K562 (cell line): ENCODE data around the gene CHST7. TPM values are rescaled to one million over a fixed set of nuclear protein-coding genes. Genes with fewer than 3 reads are reported as not detected.
A peak's percentile ranks its signal among the peaks of the same experiment; 100 is the strongest.

Experiments used
- CBX3 ChIP-seq, 2 experiments: IDR thresholded peaks; 1 replicate in 1 of 2; 2 replicates in 1 of 2; pipeline ENCODE4 v1.6.1; 2012; ENCODE audit warnings: inconsistent platforms in 2 of 2, low read length in 2 of 2, borderline replicate concordance in 1 of 2, control low read depth in 1 of 2
- DPF2 ChIP-seq: fragments of 450-650 bp; IDR thresholded peaks from 2 replicates; pipeline ENCODE4 v1.6.1; 2016
- EP400 ChIP-seq: fragments of 450-650 bp; IDR thresholded peaks from 2 replicates; pipeline ENCODE4 v1.6.1; 2017; ENCODE audit warnings: antibody characterized with exemption, mild to moderate bottlenecking, moderate library complexity
- FOXA1 ChIP-seq: fragments of 450-650 bp; IDR thresholded peaks from 2 replicates; pipeline ENCODE4 v1.6.1; 2016; ENCODE audit warnings: mild to moderate bottlenecking, borderline replicate concordance
- HDAC6 ChIP-seq: IDR thresholded peaks from 2 replicates; pipeline ENCODE4 v1.6.1; 2012; ENCODE audit warnings: low read depth, mild to moderate bottlenecking, control low read depth, inconsistent platforms, low read length, moderate library complexity
- HOXB6 ChIP-seq: fragments of 250-450 bp; sonication (Bioruptor Pico); IDR thresholded peaks from 2 replicates; pipeline ENCODE4 v1.5.1; 2022; ENCODE audit warnings: mild to moderate bottlenecking, borderline replicate concordance
- KHSRP ChIP-seq: fragments of 450-650 bp; IDR thresholded peaks from 2 replicates; pipeline ENCODE4 v1.6.1; 2017
- KLF6 ChIP-seq: fragments of 250-450 bp; sonication (Bioruptor Pico); IDR thresholded peaks from 2 replicates; pipeline ENCODE4 v1.4.0; 2020; ENCODE audit warnings: mild to moderate bottlenecking, moderate library complexity, borderline replicate concordance
- LCOR ChIP-seq: sonication (generic); formaldehyde crosslinking; IDR thresholded peaks from 2 replicates; pipeline ENCODE4 v1.8.0; 2022; ENCODE audit warnings: mild to moderate bottlenecking, missing genetic modification reagents
- MECOM ChIP-seq: fragments of 250-450 bp; sonication (Bioruptor Pico); IDR thresholded peaks from 2 replicates; pipeline ENCODE4 v1.8.0; 2022; ENCODE audit warnings: inconsistent platforms
- NBN ChIP-seq: fragments of 450-650 bp; IDR thresholded peaks from 2 replicates; pipeline ENCODE4 v1.6.1; 2016; ENCODE audit warnings: low read depth, mild to moderate bottlenecking
- PHB2 ChIP-seq: fragments of 450-650 bp; IDR thresholded peaks from 2 replicates; pipeline ENCODE4 v1.6.1; 2017; ENCODE audit warnings: low read depth
- POLR2A ChIP-seq: fragments of 450-650 bp; conservative IDR thresholded peaks from 2 replicates; pipeline ENCODE4 v1.6.1; 2016
- RBM15 ChIP-seq: fragments of 200-400 bp; formaldehyde crosslinking; IDR thresholded peaks from 2 replicates; pipeline ENCODE4 v1.6.1; 2018; ENCODE audit warnings: mild to moderate bottlenecking, low read length, moderate library complexity; ENCODE audit not compliant: insufficient read depth
- TOE1 ChIP-seq, 2 experiments: fragments of 450-650 bp in 1 of 2; sonication (generic) in 1 of 2; formaldehyde crosslinking in 1 of 2; IDR thresholded peaks; 2 replicates each; pipeline versions ENCODE4 v1.7.1 to v1.8.0; 2016 to 2022; ENCODE audit warnings: borderline replicate concordance in 2 of 2, mild to moderate bottlenecking in 2 of 2, antibody characterized with exemption in 1 of 2, inconsistent platforms in 1 of 2, low read depth in 1 of 2, missing genetic modification reagents in 1 of 2, moderate library complexity in 1 of 2
- WHSC1 ChIP-seq: IDR thresholded peaks from one replicate; pipeline ENCODE4 v1.6.1; 2012; ENCODE audit warnings: low read length, control low read depth, inconsistent platforms
- ZFP1 ChIP-seq: fragments of 450-650 bp; formaldehyde crosslinking; IDR thresholded peaks from 2 replicates; pipeline ENCODE4 v1.4.0; 2020; ENCODE audit warnings: mild to moderate bottlenecking, mixed read lengths
- ZNF324 ChIP-seq: fragments of 250-450 bp; sonication (Bioruptor Pico); IDR thresholded peaks from 2 replicates; pipeline ENCODE4 v1.4.0; 2020; ENCODE audit warnings: mild to moderate bottlenecking
- ZNF639 ChIP-seq, 2 experiments: fragments of 200-800 bp in 1 of 2; sonication (Bioruptor generic) in 1 of 2; sonication (generic) in 1 of 2; formaldehyde crosslinking in 1 of 2; IDR thresholded peaks in 1 of 2; conservative IDR thresholded peaks in 1 of 2; 2 replicates each; pipeline versions ENCODE4 v1.5.0 to v1.6.1; 2016 to 2020; ENCODE audit warnings: missing compliant biosample characterization in 1 of 2, missing genetic modification characterization in 1 of 2, missing genetic modification reagents in 1 of 2
- ZSCAN32 ChIP-seq: fragments of 450-650 bp; formaldehyde crosslinking; IDR thresholded peaks from 2 replicates; pipeline ENCODE4 v1.4.0; 2020; ENCODE audit warnings: mild to moderate bottlenecking, moderate library complexity
- polyA plus RNA-seq, 8 experiments: library from polyadenylated mRNA; depleted of rRNA in 4 of 8; stranded (reverse) in 5 of 8; unstranded in 3 of 8; fragments of >200 nt; fragmentation: Nextera tagmentation in 2 of 8; fragmentation: Illumina TruSeq in 1 of 8; extraction: Ambion mirVana in 2 of 8; extraction: Trizol in 1 of 8; gene quantifications; 2 replicates each; pipeline versions ENCODE4 v1.2.1 to v1.2.3, GENCODE V29; 2011 to 2014; ENCODE audit warnings: inconsistent platforms in 1 of 8, missing spikeins in 1 of 8
- total RNA-seq, 7 experiments: library from RNA; depleted of rRNA in 6 of 7; stranded (reverse); fragments of >200 nt in 6 of 7; fragmentation: Illumina TruSeq in 2 of 7; extraction: Trizol in 2 of 7; gene quantifications; 2 replicates each; pipeline versions ENCODE4 v1.2.1 to v1.2.3, GENCODE V29; 2011 to 2021; ENCODE audit warnings: low replicate concordance in 1 of 7
- TF ChIP-seq, protein P1 (sequence below): fragments of 250-450 bp; sonication (Bioruptor Pico); IDR thresholded peaks from 2 replicates; pipeline ENCODE4 v1.4.0; 2020; ENCODE audit warnings: mild to moderate bottlenecking, moderate library complexity
- TF ChIP-seq, protein P2 (sequence below): fragments of 450-650 bp; formaldehyde crosslinking; IDR thresholded peaks from 2 replicates; pipeline ENCODE4 v1.4.0; 2020; ENCODE audit warnings: mild to moderate bottlenecking, moderate library complexity
- TF ChIP-seq, protein P3 (sequence below), 2 experiments: fragments of 250-450 bp in 1 of 2; fragments of 450-650 bp in 1 of 2; sonication (Bioruptor Pico) in 1 of 2; IDR thresholded peaks; 2 replicates each; pipeline versions ENCODE4 v1.6.1 to v1.8.0; 2016 to 2021; ENCODE audit warnings: mild to moderate bottlenecking in 2 of 2, moderate library complexity in 2 of 2, missing compliant biosample characterization in 1 of 2, missing genetic modification characterization in 1 of 2

Gene CHST7
- total and polyA plus RNA-seq, 9 of the 15 experiments (the other 6 are each of a cell fraction or from before 2014, with no cell fraction given), result 0.04 to 0.41 (median 0.09) TPM; not detected in 2

DNA sequence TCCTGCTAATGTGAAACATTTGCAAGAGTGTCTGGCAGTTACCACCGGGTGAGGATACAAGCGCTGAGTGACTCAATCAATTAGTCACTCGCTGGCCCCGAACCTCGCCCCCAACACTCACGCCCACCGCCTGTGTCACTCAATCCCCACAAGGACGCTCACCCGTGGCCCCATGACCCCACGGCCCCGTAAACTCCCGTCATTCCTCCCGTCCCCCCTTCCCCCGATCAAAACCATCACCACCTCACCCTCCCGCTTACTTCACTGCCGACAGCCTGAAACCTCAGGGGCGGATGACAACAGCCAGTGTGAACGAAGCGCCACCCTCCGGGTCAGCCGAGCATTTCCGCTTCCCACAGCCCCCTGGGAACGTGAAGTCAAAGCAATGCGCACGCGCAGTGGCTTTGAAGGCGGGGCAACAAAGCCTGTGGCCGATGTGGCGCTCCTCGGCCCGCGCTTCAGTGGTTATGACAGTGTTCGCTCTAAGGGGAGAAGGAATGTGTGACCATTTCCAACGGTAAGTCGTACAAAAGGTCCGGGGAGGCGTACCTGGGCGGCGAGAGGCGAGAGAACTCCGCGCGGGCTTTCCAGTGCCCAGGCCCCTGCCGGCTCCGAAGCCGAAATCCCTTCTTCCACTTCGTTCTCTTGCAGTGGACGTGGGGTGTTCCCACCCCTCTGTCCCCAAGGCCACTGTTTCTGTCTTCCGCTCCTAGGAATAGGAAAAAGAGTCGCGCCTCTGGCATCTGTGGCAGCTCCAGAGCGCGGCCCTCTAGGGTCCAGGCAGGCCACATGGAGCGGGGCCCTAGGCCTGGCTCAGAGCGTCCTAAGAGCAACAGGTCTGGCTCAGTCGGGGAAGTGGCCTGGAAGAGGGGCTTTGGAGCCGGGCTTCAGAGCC lies 28.2 kb upstream of the CHST7 start, which contains the start of gene ZNF674 (continued):
- TF ChIP-seq, protein P1, sequence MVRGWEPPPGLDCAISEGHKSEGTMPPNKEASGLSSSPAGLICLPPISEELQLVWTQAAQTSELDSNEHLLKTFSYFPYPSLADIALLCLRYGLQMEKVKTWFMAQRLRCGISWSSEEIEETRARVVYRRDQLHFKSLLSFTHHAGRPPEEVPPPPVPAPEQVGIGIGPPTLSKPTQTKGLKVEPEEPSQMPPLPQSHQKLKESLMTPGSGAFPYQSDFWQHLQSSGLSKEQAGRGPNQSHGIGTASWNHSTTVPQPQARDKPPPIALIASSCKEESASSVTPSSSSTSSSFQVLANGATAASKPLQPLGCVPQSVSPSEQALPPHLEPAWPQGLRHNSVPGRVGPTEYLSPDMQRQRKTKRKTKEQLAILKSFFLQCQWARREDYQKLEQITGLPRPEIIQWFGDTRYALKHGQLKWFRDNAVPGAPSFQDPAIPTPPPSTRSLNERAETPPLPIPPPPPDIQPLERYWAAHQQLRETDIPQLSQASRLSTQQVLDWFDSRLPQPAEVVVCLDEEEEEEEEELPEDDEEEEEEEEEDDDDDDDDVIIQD (CRISPR knock-in tag), result no peak
- peak; percentile 70 for TF ChIP-seq TOE1 (IDR thresholded peaks at IDR 0.05; ENCODE audit: borderline replicate concordance)
- TF ChIP-seq TOE1 (CRISPR knock-in tag; IDR thresholded peaks at IDR 0.05; ENCODE audit: borderline replicate concordance, low read depth), result no peak
- TF ChIP-seq PHB2, result no peak
- peak; percentile 49; the same call in 1 of the 2 replicates for TF ChIP-seq NBN
- TF ChIP-seq EP400, result peak; percentile 87
- no peak for TF ChIP-seq HDAC6
- TF ChIP-seq FOXA1, result no peak
- TF ChIP-seq ZNF639 (CRISPR knock-in tag; conservative IDR thresholded peaks at IDR 0.05 in 1 of 2, IDR thresholded peaks at IDR 0.05 in 1 of 2), result no peak
- TF ChIP-seq, protein P2, sequence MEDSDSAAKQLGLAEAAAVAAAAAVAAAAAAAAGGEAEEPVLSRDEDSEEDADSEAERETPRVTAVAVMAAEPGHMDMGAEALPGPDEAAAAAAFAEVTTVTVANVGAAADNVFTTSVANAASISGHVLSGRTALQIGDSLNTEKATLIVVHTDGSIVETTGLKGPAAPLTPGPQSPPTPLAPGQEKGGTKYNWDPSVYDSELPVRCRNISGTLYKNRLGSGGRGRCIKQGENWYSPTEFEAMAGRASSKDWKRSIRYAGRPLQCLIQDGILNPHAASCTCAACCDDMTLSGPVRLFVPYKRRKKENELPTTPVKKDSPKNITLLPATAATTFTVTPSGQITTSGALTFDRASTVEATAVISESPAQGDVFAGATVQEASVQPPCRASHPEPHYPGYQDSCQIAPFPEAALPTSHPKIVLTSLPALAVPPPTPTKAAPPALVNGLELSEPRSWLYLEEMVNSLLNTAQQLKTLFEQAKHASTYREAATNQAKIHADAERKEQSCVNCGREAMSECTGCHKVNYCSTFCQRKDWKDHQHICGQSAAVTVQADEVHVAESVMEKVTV, result no peak
- peak; percentile 74 for TF ChIP-seq DPF2
- no peak for TF ChIP-seq KHSRP
- no peak for TF ChIP-seq ZSCAN32 (CRISPR knock-in tag)
- TF ChIP-seq ZNF324 (CRISPR knock-in tag), result no peak
- no peak for TF ChIP-seq KLF6 (CRISPR knock-in tag)
- no peak for TF ChIP-seq WHSC1
- TF ChIP-seq RBM15, result no peak
- TF ChIP-seq ZFP1, result no peak
- peak; percentile 84 for TF ChIP-seq POLR2A
- TF ChIP-seq CBX3 (IDR thresholded peaks at IDR 0.05; ENCODE audit: borderline replicate concordance in 1 of 2, low read length in 2 of 2), result no peak
- no peak for TF ChIP-seq LCOR (CRISPR knock-in tag)
- TF ChIP-seq, protein P3, sequence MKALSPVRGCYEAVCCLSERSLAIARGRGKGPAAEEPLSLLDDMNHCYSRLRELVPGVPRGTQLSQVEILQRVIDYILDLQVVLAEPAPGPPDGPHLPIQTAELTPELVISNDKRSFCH (CRISPR knock-in tag; IDR thresholded peaks at IDR 0.05), result no peak
- TF ChIP-seq, protein P3 (tag; IDR thresholded peaks at IDR 0.05), result no peak
- TF ChIP-seq HOXB6 (CRISPR knock-in tag), result no peak
- TF ChIP-seq MECOM (CRISPR knock-in tag), result no peak
